Measurements from ENCODE around the gene WFIKKN1. TPM values are rescaled to one million over a fixed set of nuclear protein-coding genes. Genes with fewer than 3 reads are reported as not detected.

The WFIKKN1 gene
- total and polyA plus RNA-seq, 2 of the 4 experiments (the other 2 are of a cell fraction) = 0.10 TPM; not detected in 1

DNA sequence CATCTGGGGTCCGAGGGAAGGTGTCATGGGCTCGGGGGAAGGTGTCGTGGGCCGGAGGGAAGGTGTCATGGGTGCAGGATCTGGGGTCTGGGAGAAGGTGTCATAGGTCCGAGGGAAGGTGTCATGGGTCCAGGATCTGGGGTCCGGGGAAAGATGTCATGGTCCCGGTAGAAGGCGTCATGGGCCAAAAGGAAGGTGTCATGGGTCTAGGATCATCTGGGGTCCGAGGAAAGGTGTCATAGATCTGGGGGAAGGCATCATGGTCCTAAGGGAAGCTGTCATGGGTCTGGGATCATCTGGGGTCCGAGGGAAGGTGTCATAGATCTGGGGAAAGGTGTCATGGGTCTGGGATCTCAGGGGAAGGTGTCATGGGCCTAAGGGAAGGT is 40.0 kb upstream of the WFIKKN1 start:
- no peak overlapping the region for H3K56ac ChIP-seq (ENCODE audit: extremely low read depth, insufficient read depth, low read length)
- H3K27me3 ChIP-seq (ENCODE audit: control insufficient read depth, insufficient read depth, low read length) = no peaks in the 10 kb centered on the region
- peaks cover 18% of the 10 kb centered on the region; the same call in 1 of the 2 replicates for H3K9me1 ChIP-seq (ENCODE audit: insufficient read depth, low read length)
- H3K4me3 ChIP-seq (ENCODE audit: insufficient read depth, low read depth, low read length) = peak overlapping the region; percentile 98
- H3K4me1 ChIP-seq (ENCODE audit: control insufficient read depth, insufficient read depth, low read length) = peaks cover 18% of the 10 kb centered on the region
- 0 out of 2 replicates have a peak, but pooled peaks cover 2% of the 10 kb centered on the region for H3K36me3 ChIP-seq (ENCODE audit: control insufficient read depth, insufficient read depth, low read length)
- BruUV-seq (replicated peaks) = no TSS peak
- in situ Hi-C loops (cut with MboI; ENCODE audit: low sequenced_read_pairs) = no loop called here
- H4K5ac ChIP-seq (ENCODE audit: low read depth, low read length) = no peak overlapping the region
- TF ChIP-seq USF2 (IDR thresholded peaks at IDR 0.05; ENCODE audit: low read depth, low read length) (no peak), RFX5 (IDR thresholded peaks at IDR 0.05; ENCODE audit: low read depth, low read length) (no peak), CEBPB (IDR thresholded peaks at IDR 0.05; ENCODE audit: low read depth, low read length) (no peak), RCOR1 (IDR thresholded peaks at IDR 0.05; ENCODE audit: insufficient replicate concordance, low read length) (no peak), NFE2L2 (IDR thresholded peaks at IDR 0.05; ENCODE audit: low read depth, low read length) (no peak), SMC3 (IDR thresholded peaks at IDR 0.05; ENCODE audit: low read depth, low read length) (no peak), FOS (IDR thresholded peaks at IDR 0.05; ENCODE audit: low read depth, low read length) (no peak), MXI1 (IDR thresholded peaks at IDR 0.05; ENCODE audit: borderline replicate concordance, low read depth, low read length) (no peak), MAFK (IDR thresholded peaks at IDR 0.05; ENCODE audit: low read depth, low read length) (no peak), ELK1 (IDR thresholded peaks at IDR 0.05; ENCODE audit: borderline replicate concordance, low read depth, low read length) (no peak), RAD21 (IDR thresholded peaks at IDR 0.05; ENCODE audit: low read length) (no peak), MAZ (IDR thresholded peaks at IDR 0.05; ENCODE audit: borderline replicate concordance, low read depth, low read length) (no peak), BHLHE40 (IDR thresholded peaks at IDR 0.05; ENCODE audit: low read depth, low read length) (no peak)
- H2AK9ac ChIP-seq (replicated peaks; ENCODE audit: low read depth, low read length, poor library complexity) = peak overlapping the region; percentile 95
- DNase-seq = no peak
- peak overlapping the region; percentile 38 for H3K27ac ChIP-seq (ENCODE audit: insufficient read depth, low read length)
- no peak overlapping the region for H4K91ac ChIP-seq (ENCODE audit: insufficient read depth, low read depth, low read length)
- peaks cover 25 to 79% of the 10 kb centered on the region in 2 experiments; a peak in 3 of 4 replicates for H3K79me1 ChIP-seq (ENCODE audit: low read depth in 1 of 2, low read length in 2 of 2)
- H2AK5ac ChIP-seq (ENCODE audit: low read depth, low read length) = peak overlapping the region; percentile 67
- H2BK120ac ChIP-seq (ENCODE audit: low read depth, low read length) = no peak overlapping the region
- no peak for ATAC-seq (ENCODE audit: low read depth)
- 46% methylated on average over 7 of the region's 10 CpGs; no CpG with 5 or more reads in 1 of the 2 experiments for WGBS, 2 experiments (ENCODE audit: extremely low coverage in 2 of 2, insufficient read length in 1 of 2)
- H3K9me3 ChIP-seq (ENCODE audit: control insufficient read depth, insufficient read depth, low read length) = no peaks in the 10 kb centered on the region
- H4K8ac ChIP-seq (ENCODE audit: low read depth in 2 of 2, low read length in 2 of 2) = no peak overlapping the region
- H3K23ac ChIP-seq (ENCODE audit: low read depth, low read length) = peak overlapping the region; percentile 92
- H3K9ac ChIP-seq (ENCODE audit: low read depth, low read length) = peak overlapping the region; percentile 74
- H3K4ac ChIP-seq (ENCODE audit: low read depth, low read length) = peak overlapping the region; percentile 82
- ChIA-PET POLR2A (ENCODE audit: unreplicated experiment) (no interaction called here), CTCF (interaction anchor here (0.8 kb wide), 1 partner anchor 10 kb away, joined by 3 read pairs; no protein-coding TSS in a partner anchor)
- H2BK15ac ChIP-seq (ENCODE audit: low read depth, low read length) = no peak overlapping the region
- peak overlapping the region; percentile 95 for H3K4me2 ChIP-seq (ENCODE audit: low read depth, low read length)
- dilution Hi-C loops (cut with HindIII; ENCODE audit: low sequenced_read_pairs, unreplicated experiment) = no loop called here
- intact Hi-C loops (cut with micrococcal nuclease) = no loop called here
- H3K14ac ChIP-seq (replicated peaks; ENCODE audit: low read depth, low read length) = peak overlapping the region; percentile 76; the same call in 1 of the 2 replicates
- peak overlapping the region; percentile 94 for H2AFZ ChIP-seq (replicated peaks; ENCODE audit: low read length, poor library complexity)
- H3K18ac ChIP-seq (ENCODE audit: low read depth, low read length) = no peak overlapping the region
- no peak overlapping the region for H2BK20ac ChIP-seq (ENCODE audit: low read depth, low read length)
- no peak overlapping the region for H2BK5ac ChIP-seq (ENCODE audit: low read depth, low read length, poor library complexity, severe bottlenecking)
- H4K20me1 ChIP-seq (ENCODE audit: insufficient read depth, low read length) = peaks cover 53% of the 10 kb centered on the region
